WTC11 (cell line): Measurements from ENCODE around the gene KIRREL3. TPM values are rescaled to one million over a fixed set of nuclear protein-coding genes. Genes with fewer than 3 reads are reported as not detected.

Experiments used
- ATAC-seq: fragments of 200-7000 bp; cut with Tn5 transposase; 2 replicates; pipeline ENCODE4 v1.10.0; 2021; ENCODE audit warnings: mild to moderate bottlenecking, moderate library complexity
- CTCF ChIA-PET: fragments of 300-600 bp; sonication (Branson Sonifier 250); formaldehyde crosslinking; loops from one replicate; lab custom pipeline; 2021; ENCODE audit warnings: antibody characterized with exemption; lab: Charles Lee
- POLR2A ChIA-PET: fragments of 350-600 bp; sonication (Branson Sonifier 250); formaldehyde crosslinking; loops from one replicate; lab custom pipeline; 2021; ENCODE audit warnings: antibody characterized with exemption; lab: Charles Lee
- DNase-seq: peaks from one replicate; pipeline ENCODE4 v3.0.0; 2021; ENCODE audit warnings: low spot score
- H3K27ac Mint-ChIP-seq: 2 replicates; pipeline ENCODE4 v1.8.0; 2021; ENCODE audit warnings: mixed read lengths
- H3K27me3 Mint-ChIP-seq: 2 replicates; pipeline ENCODE4 v1.8.0; 2021; ENCODE audit warnings: low read depth, mild to moderate bottlenecking, moderate library complexity, mixed read lengths
- H3K36me3 Mint-ChIP-seq: 2 replicates; pipeline ENCODE4 v1.8.0; 2021; ENCODE audit warnings: mixed read lengths
- H3K4me1 Mint-ChIP-seq: 2 replicates; pipeline ENCODE4 v1.8.0; 2022; ENCODE audit warnings: mixed read lengths
- H3K4me3 Mint-ChIP-seq: 2 replicates; pipeline ENCODE4 v1.8.0; 2021; ENCODE audit warnings: mild to moderate bottlenecking, moderate library complexity, mixed read lengths
- H3K9me3 Mint-ChIP-seq: 2 replicates; pipeline ENCODE4 v1.8.0; 2021; ENCODE audit warnings: mixed read lengths
- AR ChIP-seq: fragments of 250-450 bp; sonication (Bioruptor Pico); IDR thresholded peaks from 2 replicates; pipeline ENCODE4 v1.9.0; 2021; ENCODE audit warnings: mild to moderate bottlenecking
- ATF2 ChIP-seq: sonication (generic); formaldehyde crosslinking; IDR thresholded peaks from 2 replicates; pipeline ENCODE4 v1.8.1; 2022; ENCODE audit warnings: low read depth, missing genetic modification reagents, borderline replicate concordance
- CREB1 ChIP-seq: sonication (generic); formaldehyde crosslinking; IDR thresholded peaks from 2 replicates; pipeline ENCODE4 v1.8.0; 2023; ENCODE audit warnings: mild to moderate bottlenecking, missing genetic modification reagents
- ETV6 ChIP-seq: sonication (generic); formaldehyde crosslinking; IDR thresholded peaks from 2 replicates; pipeline ENCODE4 v1.8.1; 2022; ENCODE audit warnings: mild to moderate bottlenecking, missing genetic modification reagents
- GABPB1 ChIP-seq: sonication (generic); formaldehyde crosslinking; IDR thresholded peaks from 2 replicates; pipeline ENCODE4 v1.8.1; 2023; ENCODE audit warnings: mild to moderate bottlenecking, missing genetic modification reagents
- GRHL2 ChIP-seq: fragments of 250-450 bp; sonication (Bioruptor Pico); IDR thresholded peaks from 2 replicates; pipeline ENCODE4 v1.8.0; 2022; ENCODE audit warnings: mild to moderate bottlenecking, moderate library complexity; ENCODE audit not compliant: insufficient replicate concordance, severe bottlenecking
- GTF2I ChIP-seq: fragments of 250-450 bp; sonication (Bioruptor Pico); conservative IDR thresholded peaks from 2 replicates; pipeline ENCODE4 v1.4.0; 2021; ENCODE audit warnings: mild to moderate bottlenecking
- KAT7 ChIP-seq: sonication (generic); formaldehyde crosslinking; IDR thresholded peaks from 2 replicates; pipeline ENCODE4 v1.8.1; 2023; ENCODE audit warnings: missing genetic modification reagents, mild to moderate bottlenecking, borderline replicate concordance
- NFE2L1 ChIP-seq: sonication (generic); formaldehyde crosslinking; IDR thresholded peaks from 2 replicates; pipeline ENCODE4 v1.8.1; 2023; ENCODE audit warnings: missing genetic modification reagents
- NFYB ChIP-seq: sonication (generic); formaldehyde crosslinking; conservative IDR thresholded peaks from 2 replicates; pipeline ENCODE4 v1.8.0; 2022; ENCODE audit warnings: low read depth, missing genetic modification reagents
- NR1H2 ChIP-seq: sonication (generic); formaldehyde crosslinking; IDR thresholded peaks from 2 replicates; pipeline ENCODE4 v1.9.0; 2021; ENCODE audit warnings: mild to moderate bottlenecking, moderate library complexity, missing genetic modification reagents
- NR2C2 ChIP-seq: sonication (generic); formaldehyde crosslinking; IDR thresholded peaks from 2 replicates; pipeline ENCODE4 v1.8.0; 2022; ENCODE audit warnings: mild to moderate bottlenecking, missing genetic modification reagents
- SP1 ChIP-seq: sonication (generic); formaldehyde crosslinking; conservative IDR thresholded peaks from 2 replicates; pipeline ENCODE4 v1.8.1; 2022; ENCODE audit warnings: missing genetic modification reagents
- ZNF138 ChIP-seq: sonication (generic); formaldehyde crosslinking; conservative IDR thresholded peaks from 2 replicates; pipeline ENCODE4 v1.8.1; 2022; ENCODE audit warnings: mild to moderate bottlenecking, moderate library complexity, missing genetic modification reagents
- ZNF671 ChIP-seq: fragments of 250-450 bp; sonication (Bioruptor Pico); IDR thresholded peaks from 2 replicates; pipeline ENCODE4 v1.8.0; 2021; ENCODE audit warnings: mild to moderate bottlenecking
- total RNA-seq: library from RNA; stranded (reverse); gene quantifications from 3 replicates; pipeline ENCODE4 v1.2.3, GENCODE V29; 2021
- TF ChIP-seq, protein P1 (sequence below): fragments of 250-450 bp; sonication (Bioruptor Pico); IDR thresholded peaks from 2 replicates; pipeline ENCODE4 v1.9.0; 2021; ENCODE audit warnings: mild to moderate bottlenecking
- TF ChIP-seq, protein P2 (sequence below): sonication (generic); formaldehyde crosslinking; IDR thresholded peaks from 2 replicates; pipeline ENCODE4 v1.8.0; 2023; ENCODE audit warnings: mild to moderate bottlenecking, missing genetic modification reagents
- TF ChIP-seq, protein P3 (sequence below): sonication (generic); formaldehyde crosslinking; IDR thresholded peaks from 2 replicates; pipeline ENCODE4 v1.8.0; 2022; ENCODE audit warnings: mild to moderate bottlenecking, missing genetic modification reagents
- TF ChIP-seq, protein P4 (sequence below): fragments of 250-450 bp; sonication (Bioruptor Pico); IDR thresholded peaks from 2 replicates; pipeline ENCODE4 v2.1.2; 2022; ENCODE audit warnings: mild to moderate bottlenecking, moderate library complexity

KIRREL3 gene
- total RNA-seq, 1 experiment from 2014 or later, result 0.59 TPM

GRCh38 chr11:126884192-126884591 is 116.4 kb downstream of the KIRREL3 start:
- ATAC-seq (no peak), DNase-seq (no peak)
- ChIA-PET CTCF (no interaction called here), POLR2A (no interaction called here)
- Mint-ChIP-seq H3K4me1 (peaks cover 2% of the 10 kb centered on the region; the same call in 1 of the 2 replicates), H3K4me3 (no peak overlapping the region), H3K36me3 (no peaks in the 10 kb centered on the region), H3K9me3 (no peaks in the 10 kb centered on the region), H3K27me3 (no peaks in the 10 kb centered on the region), H3K27ac (no peak overlapping the region)
- TF ChIP-seq ZNF138 (CRISPR knock-in tag), result no peak
- TF ChIP-seq SP1 (CRISPR knock-in tag), result no peak
- TF ChIP-seq, protein P1, sequence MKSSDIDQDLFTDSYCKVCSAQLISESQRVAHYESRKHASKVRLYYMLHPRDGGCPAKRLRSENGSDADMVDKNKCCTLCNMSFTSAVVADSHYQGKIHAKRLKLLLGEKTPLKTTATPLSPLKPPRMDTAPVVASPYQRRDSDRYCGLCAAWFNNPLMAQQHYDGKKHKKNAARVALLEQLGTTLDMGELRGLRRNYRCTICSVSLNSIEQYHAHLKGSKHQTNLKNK, result no peak
- no peak for TF ChIP-seq ETV6 (CRISPR knock-in tag)
- TF ChIP-seq AR (CRISPR knock-in tag), result no peak
- TF ChIP-seq KAT7 (CRISPR knock-in tag), result no peak
- TF ChIP-seq GRHL2 (CRISPR knock-in tag), result no peak

DNA sequence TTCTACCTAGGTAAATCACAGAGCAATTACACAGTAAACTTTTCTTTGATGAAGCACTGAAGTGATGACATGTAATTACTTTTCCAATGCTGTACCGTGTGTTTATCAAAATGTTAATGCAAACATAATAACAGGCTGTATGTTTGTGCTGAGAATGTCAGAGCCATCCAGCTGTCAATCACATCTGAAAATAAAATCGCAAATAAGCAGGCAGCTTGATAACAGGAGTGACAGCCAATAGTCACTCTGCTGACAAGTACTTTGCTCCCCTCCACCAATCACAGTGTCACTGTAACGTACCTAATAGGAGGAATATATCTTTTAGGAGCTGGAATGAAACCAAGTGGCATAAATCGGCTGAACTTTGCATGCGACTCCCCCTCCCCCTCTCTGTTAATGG is 119.7 kb downstream of the KIRREL3 start:
- ATAC-seq (no peak), DNase-seq (no peak)
- no peaks in the 10 kb centered on the region for H3K4me1 Mint-ChIP-seq
- no peak overlapping the region for H3K4me3 Mint-ChIP-seq
- no peaks in the 10 kb centered on the region for H3K9me3 Mint-ChIP-seq
- H3K27ac Mint-ChIP-seq, result no peak overlapping the region
- no peak for TF ChIP-seq GABPB1 (CRISPR knock-in tag)
- TF ChIP-seq, protein P2, sequence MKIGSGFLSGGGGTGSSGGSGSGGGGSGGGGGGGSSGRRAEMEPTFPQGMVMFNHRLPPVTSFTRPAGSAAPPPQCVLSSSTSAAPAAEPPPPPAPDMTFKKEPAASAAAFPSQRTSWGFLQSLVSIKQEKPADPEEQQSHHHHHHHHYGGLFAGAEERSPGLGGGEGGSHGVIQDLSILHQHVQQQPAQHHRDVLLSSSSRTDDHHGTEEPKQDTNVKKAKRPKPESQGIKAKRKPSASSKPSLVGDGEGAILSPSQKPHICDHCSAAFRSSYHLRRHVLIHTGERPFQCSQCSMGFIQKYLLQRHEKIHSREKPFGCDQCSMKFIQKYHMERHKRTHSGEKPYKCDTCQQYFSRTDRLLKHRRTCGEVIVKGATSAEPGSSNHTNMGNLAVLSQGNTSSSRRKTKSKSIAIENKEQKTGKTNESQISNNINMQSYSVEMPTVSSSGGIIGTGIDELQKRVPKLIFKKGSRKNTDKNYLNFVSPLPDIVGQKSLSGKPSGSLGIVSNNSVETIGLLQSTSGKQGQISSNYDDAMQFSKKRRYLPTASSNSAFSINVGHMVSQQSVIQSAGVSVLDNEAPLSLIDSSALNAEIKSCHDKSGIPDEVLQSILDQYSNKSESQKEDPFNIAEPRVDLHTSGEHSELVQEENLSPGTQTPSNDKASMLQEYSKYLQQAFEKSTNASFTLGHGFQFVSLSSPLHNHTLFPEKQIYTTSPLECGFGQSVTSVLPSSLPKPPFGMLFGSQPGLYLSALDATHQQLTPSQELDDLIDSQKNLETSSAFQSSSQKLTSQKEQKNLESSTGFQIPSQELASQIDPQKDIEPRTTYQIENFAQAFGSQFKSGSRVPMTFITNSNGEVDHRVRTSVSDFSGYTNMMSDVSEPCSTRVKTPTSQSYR (CRISPR knock-in tag), result no peak
- no peak for TF ChIP-seq ATF2 (CRISPR knock-in tag)
- TF ChIP-seq CREB1 (CRISPR knock-in tag), result no peak
- TF ChIP-seq, protein P3, sequence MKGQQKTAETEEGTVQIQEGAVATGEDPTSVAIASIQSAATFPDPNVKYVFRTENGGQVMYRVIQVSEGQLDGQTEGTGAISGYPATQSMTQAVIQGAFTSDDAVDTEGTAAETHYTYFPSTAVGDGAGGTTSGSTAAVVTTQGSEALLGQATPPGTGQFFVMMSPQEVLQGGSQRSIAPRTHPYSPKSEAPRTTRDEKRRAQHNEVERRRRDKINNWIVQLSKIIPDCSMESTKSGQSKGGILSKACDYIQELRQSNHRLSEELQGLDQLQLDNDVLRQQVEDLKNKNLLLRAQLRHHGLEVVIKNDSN (CRISPR knock-in tag), result no peak
- TF ChIP-seq ZNF671 (CRISPR knock-in tag), result no peak
- POLR2A ChIA-PET, result no interaction called here
- H3K27me3 Mint-ChIP-seq, result no peaks in the 10 kb centered on the region
- CTCF ChIA-PET, result interaction anchor here (1.2 to 1.6 kb wide), 2 partner anchors 10 to 109 kb away, joined by 3 to 4 read pairs; no protein-coding TSS in a partner anchor
- H3K36me3 Mint-ChIP-seq, result no peaks in the 10 kb centered on the region

- H3K4me1 Mint-ChIP-seq, result no peaks in the 10 kb centered on the region
- ATAC-seq (no peak), DNase-seq (no peak)
- H3K27me3 Mint-ChIP-seq, result no peaks in the 10 kb centered on the region
- H3K4me3 Mint-ChIP-seq, result no peak overlapping the region
- no peaks in the 10 kb centered on the region for H3K9me3 Mint-ChIP-seq
- no peaks in the 10 kb centered on the region for H3K36me3 Mint-ChIP-seq
- ChIA-PET CTCF (interaction anchor here (0.6 to 2.6 kb wide), 3 partner anchors 15 to 111 kb away, joined by 3 to 15 read pairs (median 4); no protein-coding TSS in a partner anchor), POLR2A (no interaction called here)
- no peak overlapping the region for H3K27ac Mint-ChIP-seq
- TF ChIP-seq, protein P2 (CRISPR knock-in tag), result no peak
- TF ChIP-seq NR1H2 (CRISPR knock-in tag) (no peak), NFYB (CRISPR knock-in tag) (no peak), GTF2I (CRISPR knock-in tag) (no peak), NR2C2 (CRISPR knock-in tag) (no peak), NFE2L1 (CRISPR knock-in tag) (no peak)
- TF ChIP-seq, protein P4, sequence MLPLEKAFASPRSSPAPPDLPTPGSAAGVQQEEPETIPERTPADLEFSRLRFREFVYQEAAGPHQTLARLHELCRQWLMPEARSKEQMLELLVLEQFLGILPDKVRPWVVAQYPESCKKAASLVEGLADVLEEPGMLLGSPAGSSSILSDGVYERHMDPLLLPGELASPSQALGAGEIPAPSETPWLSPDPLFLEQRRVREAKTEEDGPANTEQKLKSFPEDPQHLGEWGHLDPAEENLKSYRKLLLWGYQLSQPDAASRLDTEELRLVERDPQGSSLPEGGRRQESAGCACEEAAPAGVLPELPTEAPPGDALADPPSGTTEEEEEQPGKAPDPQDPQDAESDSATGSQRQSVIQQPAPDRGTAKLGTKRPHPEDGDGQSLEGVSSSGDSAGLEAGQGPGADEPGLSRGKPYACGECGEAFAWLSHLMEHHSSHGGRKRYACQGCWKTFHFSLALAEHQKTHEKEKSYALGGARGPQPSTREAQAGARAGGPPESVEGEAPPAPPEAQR (CRISPR knock-in tag), result no peak
Observed at GRCh38 chr11:126879516-126879915, 121.1 kb downstream of the KIRREL3 start.
